Activated CD8-positive, alpha-beta T cell treated with anti-CD3 and anti-CD28 coated beads, Interleukin-2, amount 10 ng/mL, durations not matched to agents 7 days and 5 days (primary cell): ENCODE measurements around the gene KLK4. TPM values are rescaled to one million over a fixed set of nuclear protein-coding genes. Genes with fewer than 3 reads are reported as not detected.

Experiments used
- ATAC-seq: fragments of 150-1000 bp; cut with Tn5 transposase; one replicate; pipeline ENCODE4 v1.10.0; 2021; ENCODE audit warnings: moderate library complexity
- CTCF ChIA-PET: fragments of 350-600 bp; sonication (Branson Sonifier 250); formaldehyde crosslinking; loops from one replicate; lab custom pipeline; 2021; ENCODE audit warnings: antibody characterized with exemption; lab: Charles Lee
- POLR2A ChIA-PET: fragments of 350-600 bp; sonication (Branson Sonifier 250); formaldehyde crosslinking; loops from one replicate; lab custom pipeline; 2021; ENCODE audit warnings: antibody characterized with exemption; lab: Charles Lee
- DNase-seq: peaks from one replicate; pipeline ENCODE4 v3.0.0-alpha.2; 2020
- H3K27ac Mint-ChIP-seq: one replicate; pipeline ENCODE4 v1.8.0; 2021; ENCODE audit warnings: mild to moderate bottlenecking, mixed read lengths
- H3K27me3 Mint-ChIP-seq: one replicate; pipeline ENCODE4 v1.8.0; 2021; ENCODE audit warnings: low read depth, mixed read lengths
- H3K36me3 Mint-ChIP-seq: one replicate; pipeline ENCODE4 v1.8.0; 2021; ENCODE audit warnings: low read depth, mixed read lengths
- H3K4me1 Mint-ChIP-seq: one replicate; pipeline ENCODE4 v1.8.0; 2021; ENCODE audit warnings: low read depth, mixed read lengths
- H3K4me3 Mint-ChIP-seq: one replicate; pipeline ENCODE4 v1.8.0; 2021; ENCODE audit warnings: mild to moderate bottlenecking, mixed read lengths
- H3K9me3 Mint-ChIP-seq: one replicate; pipeline ENCODE4 v1.8.0; 2022; ENCODE audit warnings: mixed read lengths; ENCODE audit not compliant: insufficient read depth
- total RNA-seq, 2 experiments: library from RNA; stranded (reverse); gene quantifications; one replicate each; pipeline ENCODE4 v1.2.3, GENCODE V29; 2021

KLK4 gene, protein sequence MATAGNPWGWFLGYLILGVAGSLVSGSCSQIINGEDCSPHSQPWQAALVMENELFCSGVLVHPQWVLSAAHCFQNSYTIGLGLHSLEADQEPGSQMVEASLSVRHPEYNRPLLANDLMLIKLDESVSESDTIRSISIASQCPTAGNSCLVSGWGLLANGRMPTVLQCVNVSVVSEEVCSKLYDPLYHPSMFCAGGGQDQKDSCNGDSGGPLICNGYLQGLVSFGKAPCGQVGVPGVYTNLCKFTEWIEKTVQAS
- not detected for total RNA-seq

DNA sequence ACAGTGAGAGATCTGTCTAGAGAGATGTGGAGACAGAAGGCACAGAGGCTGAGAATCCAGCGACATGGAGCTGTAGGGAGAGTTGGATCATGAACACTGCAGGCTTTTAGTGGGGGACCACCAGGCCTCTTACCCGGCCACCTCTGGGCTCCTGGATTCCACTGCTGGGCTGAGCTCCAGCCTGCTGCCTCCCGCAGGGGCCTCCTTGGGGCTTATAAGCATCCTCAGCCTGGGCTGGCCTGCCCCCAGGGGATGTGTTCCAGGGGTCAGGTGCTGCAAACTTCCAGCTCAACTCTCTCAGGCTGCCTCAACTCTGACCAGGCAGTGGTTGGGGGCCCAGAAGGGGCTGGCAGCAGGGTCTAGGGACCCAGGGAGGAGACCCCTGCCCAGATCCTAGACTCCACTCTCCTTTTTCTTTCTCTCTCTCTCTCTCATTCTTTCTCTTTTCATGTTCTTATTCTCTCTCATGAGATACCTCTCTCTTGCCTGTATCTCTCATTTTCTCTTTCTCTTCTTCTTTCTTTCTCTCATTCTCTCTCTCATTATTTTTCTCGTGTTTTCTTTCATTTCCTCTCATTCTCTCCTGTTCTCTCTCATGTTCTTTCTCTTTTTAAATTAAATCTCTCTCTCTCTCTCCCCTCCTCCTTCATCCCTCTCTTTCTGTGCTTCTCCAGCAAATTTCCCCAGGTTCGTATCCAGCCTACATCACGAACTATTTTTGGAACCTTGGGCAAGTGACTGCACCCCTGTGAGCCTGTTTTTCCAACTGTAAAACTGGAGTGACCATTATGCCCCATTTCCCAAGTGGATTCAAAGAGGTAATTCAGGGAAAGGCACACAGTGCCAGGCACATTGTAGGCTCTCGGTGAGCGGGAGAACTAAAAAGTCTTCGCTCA is at the start of gene KLK4:
TSS of gene KLK4 (minus strand) at position 190 of the 896 bp plus-strand sequence. CDS start 657 bp downstream, outside the sequence.
- Mint-ChIP-seq H3K4me3 (no peak within 1 kb of the TSS), H3K9me3 (no peaks in the 10 kb centered on the region), H3K4me1 (peaks cover 1% of the 10 kb centered on the region), H3K27ac (no peak within 1 kb of the TSS), H3K36me3 (no peaks in the 10 kb centered on the region), H3K27me3 (peaks cover 38% of the 10 kb centered on the region)
- ATAC-seq: no peak
- POLR2A ChIA-PET: no interaction called here
- no peak for DNase-seq
- CTCF ChIA-PET: interaction anchor here (0.5 kb wide), 1 partner anchor 612 kb away, joined by 3 read pairs; no protein-coding TSS in a partner anchor

GRCh38 chr19:50959731-50960500 is 48.7 kb upstream of the KLK4 start:
- no peak for DNase-seq
- Mint-ChIP-seq H3K36me3 (no peaks in the 10 kb centered on the region), H3K4me1 (no peaks in the 10 kb centered on the region), H3K27ac (no peak overlapping the region), H3K4me3 (no peak overlapping the region), H3K9me3 (no peaks in the 10 kb centered on the region), H3K27me3 (peaks cover 5% of the 10 kb centered on the region)
- ChIA-PET POLR2A (no interaction called here), CTCF (no interaction called here)
- no peak for ATAC-seq

DNA sequence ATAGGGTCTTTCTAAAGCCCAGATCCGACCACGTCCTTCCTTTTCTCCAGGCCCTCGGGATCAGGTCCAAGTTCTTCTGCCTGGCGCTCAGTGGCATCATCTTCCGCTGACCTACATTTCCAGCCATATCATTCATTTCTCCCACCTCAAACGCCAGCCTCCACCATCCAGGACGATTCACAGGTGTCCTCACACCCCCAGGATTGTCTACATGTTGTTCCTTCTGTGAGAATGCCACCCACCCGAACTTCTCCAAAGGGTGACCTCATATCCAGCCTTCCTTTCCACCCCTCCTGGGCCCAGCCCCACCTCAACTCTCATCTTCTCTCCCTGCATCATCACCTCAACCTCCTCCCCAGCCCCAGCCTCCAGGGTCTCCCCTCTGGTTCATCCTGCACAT is 46.4 kb upstream of the KLK4 start:
- no peaks in the 10 kb centered on the region for H3K36me3 Mint-ChIP-seq
- no peak for DNase-seq
- no peak overlapping the region for H3K4me3 Mint-ChIP-seq
- no peaks in the 10 kb centered on the region for H3K9me3 Mint-ChIP-seq
- peaks cover 5% of the 10 kb centered on the region for H3K27me3 Mint-ChIP-seq
- ChIA-PET POLR2A (no interaction called here), CTCF (no interaction called here)
- H3K4me1 Mint-ChIP-seq: no peaks in the 10 kb centered on the region
- no peak overlapping the region for H3K27ac Mint-ChIP-seq
- ATAC-seq: no peak

- CTCF ChIA-PET: no interaction called here
Observed at GRCh38 chr19:50952910-50953309, 41.7 kb upstream of the KLK4 start, which contains the start of gene KLK5. Gene KLK5, minus strand, starts transcription at chr19:50953038. Its CDS starts 381 bp downstream, at chr19:50952657.

GRCh38 chr19:50949861-50950260 is 38.7 kb upstream of the KLK4 start:
- DNase-seq: no peak
- H3K27ac Mint-ChIP-seq: no peak overlapping the region
- CTCF ChIA-PET: no interaction called here
- H3K4me1 Mint-ChIP-seq: no peaks in the 10 kb centered on the region
- POLR2A ChIA-PET: no interaction called here
- H3K4me3 Mint-ChIP-seq: no peak overlapping the region
- ATAC-seq: no peak
- no peaks in the 10 kb centered on the region for H3K9me3 Mint-ChIP-seq
- H3K36me3 Mint-ChIP-seq: no peaks in the 10 kb centered on the region
- H3K27me3 Mint-ChIP-seq: peaks cover 3% of the 10 kb centered on the region

More at GRCh38 chr19:50952910-50953309, 41.7 kb upstream of the KLK4 start, which contains the start of gene KLK5:
- DNase-seq: no peak
- Mint-ChIP-seq H3K27ac (no peak within 1 kb of the TSS), H3K9me3 (no peaks in the 10 kb centered on the region), H3K4me1 (no peaks in the 10 kb centered on the region), H3K4me3 (no peak within 1 kb of the TSS), H3K27me3 (peaks cover 5% of the 10 kb centered on the region), H3K36me3 (no peaks in the 10 kb centered on the region)
- no peak for ATAC-seq
- POLR2A ChIA-PET: no interaction called here

DNA sequence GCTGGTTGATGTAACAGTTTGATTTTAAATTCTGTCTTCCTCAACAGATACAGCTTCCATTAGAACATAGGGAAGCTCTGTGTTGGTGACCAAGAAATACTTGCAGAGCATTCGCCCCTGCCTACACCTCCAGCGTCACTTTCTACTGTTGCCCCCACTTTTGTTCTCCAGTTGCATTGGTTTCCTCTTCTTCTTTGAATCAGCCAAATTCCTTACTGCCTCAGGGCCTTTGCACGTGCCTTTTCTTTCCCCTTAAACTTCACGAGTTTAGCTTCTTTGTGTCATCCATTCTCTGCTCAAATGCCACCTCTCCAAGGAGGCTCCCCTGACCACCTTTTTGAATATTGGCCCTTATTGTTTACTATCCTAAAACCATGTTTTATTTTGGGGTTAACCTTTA is 35.9 kb upstream of the KLK4 start:
- no peak for ATAC-seq
- CTCF ChIA-PET: no interaction called here
- no peak overlapping the region for H3K4me3 Mint-ChIP-seq

GRCh38 chr19:50944795-50945194 is 33.6 kb upstream of the KLK4 start:
- no peaks in the 10 kb centered on the region for H3K36me3 Mint-ChIP-seq
- no peak overlapping the region for H3K4me3 Mint-ChIP-seq
- H3K4me1 Mint-ChIP-seq: no peaks in the 10 kb centered on the region
- no peak overlapping the region for H3K27ac Mint-ChIP-seq
- H3K27me3 Mint-ChIP-seq: peaks cover 3% of the 10 kb centered on the region
- DNase-seq: no peak
- POLR2A ChIA-PET: no interaction called here
- CTCF ChIA-PET: no interaction called here
- no peak for ATAC-seq
- no peaks in the 10 kb centered on the region for H3K9me3 Mint-ChIP-seq

More for the DNA sequence above, 35.9 kb upstream of the KLK4 start:
- H3K4me1 Mint-ChIP-seq: no peaks in the 10 kb centered on the region
- no peak for DNase-seq
- H3K36me3 Mint-ChIP-seq: no peaks in the 10 kb centered on the region
- H3K9me3 Mint-ChIP-seq: no peaks in the 10 kb centered on the region
- POLR2A ChIA-PET: no interaction called here
- H3K27me3 Mint-ChIP-seq: peaks cover 3% of the 10 kb centered on the region
- H3K27ac Mint-ChIP-seq: no peak overlapping the region

- Mint-ChIP-seq H3K4me1 (no peaks in the 10 kb centered on the region), H3K9me3 (no peaks in the 10 kb centered on the region), H3K27me3 (peaks cover 3% of the 10 kb centered on the region), H3K36me3 (no peaks in the 10 kb centered on the region), H3K27ac (no peak overlapping the region), H3K4me3 (no peak overlapping the region)
- ChIA-PET POLR2A (no interaction called here), CTCF (no interaction called here)
- ATAC-seq: no peak
- DNase-seq: no peak
Observed at GRCh38 chr19:50943074-50943828, 32.1 kb upstream of the KLK4 start.

DNA sequence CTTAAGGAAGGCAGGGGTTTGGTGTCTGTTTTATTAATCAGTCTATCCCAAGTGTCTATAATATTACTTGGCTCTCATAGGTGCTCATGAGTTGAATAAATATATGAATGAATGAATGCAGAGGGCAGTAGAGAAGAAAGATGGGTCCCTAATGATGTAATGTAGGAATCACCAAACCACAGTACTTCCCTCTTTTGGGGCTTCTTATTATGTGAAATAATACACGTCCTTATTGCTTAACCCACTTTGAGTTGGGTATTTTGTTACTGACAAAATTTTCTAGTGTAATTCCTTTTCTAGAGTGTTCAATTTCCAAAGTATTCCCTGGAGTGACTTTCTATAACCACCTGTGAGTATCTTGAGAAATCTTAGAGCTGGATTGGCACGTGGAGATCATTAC is 28.4 kb upstream of the KLK4 start:
- no peak for DNase-seq
- Mint-ChIP-seq H3K9me3 (no peaks in the 10 kb centered on the region), H3K4me1 (no peaks in the 10 kb centered on the region), H3K4me3 (no peak overlapping the region), H3K27me3 (no peaks in the 10 kb centered on the region), H3K36me3 (no peaks in the 10 kb centered on the region), H3K27ac (no peak overlapping the region)
- POLR2A ChIA-PET: no interaction called here
- CTCF ChIA-PET: no interaction called here
- no peak for ATAC-seq

DNA sequence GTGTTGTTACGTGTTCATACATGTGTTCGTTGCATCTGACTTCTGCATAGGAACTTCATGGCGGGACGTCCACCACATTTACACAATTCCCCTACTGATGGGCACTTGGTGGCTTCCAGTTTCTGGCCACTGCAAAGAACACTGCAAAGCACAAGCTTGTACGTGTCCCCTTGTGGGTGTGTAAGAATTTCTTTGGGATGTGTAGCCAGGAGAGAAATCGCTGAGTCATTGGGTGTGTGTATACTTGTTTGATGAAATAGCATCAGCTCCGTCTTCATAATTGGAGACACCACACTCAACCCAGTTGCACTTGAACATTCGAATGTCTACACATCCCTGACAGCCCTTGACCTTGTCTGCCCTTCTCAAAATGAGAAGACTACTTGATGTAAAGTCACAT is 22.4 kb upstream of the KLK4 start:
- ChIA-PET POLR2A (no interaction called here), CTCF (interaction anchor here (1.3 kb wide), 1 partner anchor 12 kb away, joined by 4 read pairs; no protein-coding TSS in a partner anchor)
- Mint-ChIP-seq H3K4me1 (peaks cover 3% of the 10 kb centered on the region), H3K27me3 (peaks cover 15% of the 10 kb centered on the region), H3K4me3 (no peak overlapping the region), H3K9me3 (no peaks in the 10 kb centered on the region), H3K27ac (no peak overlapping the region), H3K36me3 (no peaks in the 10 kb centered on the region)
- ATAC-seq: no peak
- DNase-seq: no peak

DNA sequence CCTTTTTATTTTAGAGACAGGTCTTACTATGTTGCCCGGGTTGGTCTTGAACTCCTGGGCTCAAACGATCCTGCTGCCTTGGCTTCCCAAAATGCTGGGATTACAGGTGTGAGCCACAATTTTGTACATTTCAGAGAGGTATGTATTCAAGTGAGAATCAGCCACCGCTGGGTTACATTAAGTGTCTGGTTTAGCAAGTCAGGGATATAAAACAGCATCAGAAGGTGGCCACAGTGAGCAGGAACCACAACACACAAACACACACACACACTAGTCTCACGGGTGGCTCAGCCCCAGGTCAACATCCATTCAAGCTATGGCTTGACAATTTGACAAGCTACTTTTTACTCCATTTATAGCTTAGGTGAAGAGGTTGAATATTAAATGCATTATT is 21.5 kb upstream of the KLK4 start:
- H3K27me3 Mint-ChIP-seq: peaks cover 15% of the 10 kb centered on the region
- peaks cover 3% of the 10 kb centered on the region for H3K4me1 Mint-ChIP-seq
- H3K4me3 Mint-ChIP-seq: no peak overlapping the region
- no peak overlapping the region for H3K27ac Mint-ChIP-seq
- ATAC-seq (no peak), DNase-seq (no peak)
- POLR2A ChIA-PET: no interaction called here
- H3K9me3 Mint-ChIP-seq: no peaks in the 10 kb centered on the region
- H3K36me3 Mint-ChIP-seq: no peaks in the 10 kb centered on the region
- CTCF ChIA-PET: interaction anchor here (1.3 kb wide), 1 partner anchor 11 kb away, joined by 4 read pairs; no protein-coding TSS in a partner anchor
